ENCODE results near the gene AOAH.

The AOAH gene

GRCh38 chr7:36598054-36598674 lies 126.1 kb downstream of the AOAH start:
- no peaks in the 10 kb centered on the region for H3K9me3 Mint-ChIP-seq
- H3K27ac Mint-ChIP-seq: no peak overlapping the region
- peaks cover 8% of the 10 kb centered on the region for H3K27me3 Mint-ChIP-seq (ENCODE audit: low read depth)
- no peak for TF ChIP-seq CTCF (IDR thresholded peaks at IDR 0.05; ENCODE audit: unreplicated experiment in 3 of 3)
- no peak overlapping the region for H3K4me3 Mint-ChIP-seq
- H3K4me1 Mint-ChIP-seq: peaks cover 4% of the 10 kb centered on the region
- no peaks in the 10 kb centered on the region for H3K36me3 Mint-ChIP-seq (ENCODE audit: low read depth)

GRCh38 chr7:36597090-36597773 lies 127.1 kb downstream of the AOAH start:
- Mint-ChIP-seq H3K27me3 (ENCODE audit: low read depth) (peaks cover 12% of the 10 kb centered on the region), H3K4me3 (no peak overlapping the region), H3K4me1 (peaks cover 4% of the 10 kb centered on the region), H3K36me3 (ENCODE audit: low read depth) (no peaks in the 10 kb centered on the region), H3K27ac (no peak overlapping the region), H3K9me3 (no peaks in the 10 kb centered on the region)
- no peak for TF ChIP-seq CTCF (IDR thresholded peaks at IDR 0.05; ENCODE audit: unreplicated experiment in 3 of 3)

- H3K36me3 Mint-ChIP-seq (ENCODE audit: low read depth): no peaks in the 10 kb centered on the region
- H3K27ac Mint-ChIP-seq: no peak overlapping the region
- H3K27me3 Mint-ChIP-seq (ENCODE audit: low read depth): peaks cover 12% of the 10 kb centered on the region
- H3K4me1 Mint-ChIP-seq: no peaks in the 10 kb centered on the region
- H3K4me3 Mint-ChIP-seq: no peak overlapping the region
- no peak for TF ChIP-seq CTCF (IDR thresholded peaks at IDR 0.05; ENCODE audit: unreplicated experiment in 3 of 3)
- H3K9me3 Mint-ChIP-seq: peaks cover 4% of the 10 kb centered on the region
These were observed 129.8 kb downstream of the AOAH start for GRCh38 chr7:36594445-36594844.

- H3K9me3 Mint-ChIP-seq: peaks cover 4% of the 10 kb centered on the region
- TF ChIP-seq CTCF (IDR thresholded peaks at IDR 0.05; ENCODE audit: unreplicated experiment in 3 of 3): no peak
- peaks cover 4% of the 10 kb centered on the region for H3K27me3 Mint-ChIP-seq (ENCODE audit: low read depth)
- no peak overlapping the region for H3K4me3 Mint-ChIP-seq
- H3K4me1 Mint-ChIP-seq: no peaks in the 10 kb centered on the region
- H3K36me3 Mint-ChIP-seq (ENCODE audit: low read depth): no peaks in the 10 kb centered on the region
- no peak overlapping the region for H3K27ac Mint-ChIP-seq
These were observed 132.7 kb downstream of the AOAH start for GRCh38 chr7:36591636-36592035.

GRCh38 chr7:36589391-36589790 lies 134.9 kb downstream of the AOAH start:
- Mint-ChIP-seq H3K4me3 (no peak overlapping the region), H3K36me3 (ENCODE audit: low read depth) (no peaks in the 10 kb centered on the region), H3K27me3 (ENCODE audit: low read depth) (peaks cover 8% of the 10 kb centered on the region), H3K9me3 (peaks cover 4% of the 10 kb centered on the region), H3K4me1 (no peaks in the 10 kb centered on the region), H3K27ac (no peak overlapping the region)
- no peak for TF ChIP-seq CTCF (IDR thresholded peaks at IDR 0.05; ENCODE audit: unreplicated experiment in 3 of 3)

GRCh38 chr7:36583318-36583717 lies 141.0 kb downstream of the AOAH start:
- Mint-ChIP-seq H3K4me3 (no peak overlapping the region), H3K9me3 (peaks cover 13% of the 10 kb centered on the region), H3K36me3 (ENCODE audit: low read depth) (no peaks in the 10 kb centered on the region), H3K27me3 (ENCODE audit: low read depth) (peaks cover 4% of the 10 kb centered on the region), H3K27ac (no peak overlapping the region), H3K4me1 (no peaks in the 10 kb centered on the region)
- TF ChIP-seq CTCF (IDR thresholded peaks at IDR 0.05; ENCODE audit: unreplicated experiment in 3 of 3): no peak

Measured in nephron (organoid).